H9 (cell line): ENCODE results near the gene ANKMY1. TPM values are rescaled to one million over a fixed set of nuclear protein-coding genes. Genes with fewer than 3 reads are reported as not detected.

Experiments
- DNase-seq: peaks from one replicate; pipeline ENCODE4 v3.0.0-alpha.2; 2017
- H2AFZ ChIP-seq: one replicate; pipeline ENCODE4 v1.6.1; 2013; ENCODE audit warnings: mild to moderate bottlenecking, low read length, control low read depth, moderate library complexity
- H2AK5ac ChIP-seq: 2 replicates; pipeline ENCODE4 v1.6.1; 2013; ENCODE audit warnings: low read length, control low read depth, mixed read lengths; ENCODE audit not compliant: insufficient read length
- H2BK120ac ChIP-seq: one replicate; pipeline ENCODE4 v1.6.1; 2013; ENCODE audit warnings: low read depth, mild to moderate bottlenecking, low read length, control low read depth, inconsistent platforms; ENCODE audit not compliant: poor library complexity, severe bottlenecking
- H2BK12ac ChIP-seq: 2 replicates; pipeline ENCODE4 v1.6.1; 2013; ENCODE audit warnings: low read length, control low read depth, mixed read lengths, low read depth; ENCODE audit not compliant: insufficient read length
- H2BK15ac ChIP-seq: 2 replicates; pipeline ENCODE4 v1.6.1; 2013; ENCODE audit warnings: low read depth, low read length, control low read depth
- H2BK20ac ChIP-seq: one replicate; pipeline ENCODE4 v1.6.1; 2013; ENCODE audit warnings: low read depth, mild to moderate bottlenecking, low read length, control low read depth, inconsistent platforms; ENCODE audit not compliant: poor library complexity, severe bottlenecking
- H2BK5ac ChIP-seq: 2 replicates; pipeline ENCODE4 v1.6.1; 2013; ENCODE audit warnings: low read length, control low read depth, mixed read lengths; ENCODE audit not compliant: insufficient read length
- H3K14ac ChIP-seq: 2 replicates; pipeline ENCODE4 v1.6.1; 2013; ENCODE audit warnings: low read length, control low read depth; ENCODE audit not compliant: insufficient read depth
- H3K18ac ChIP-seq: 2 replicates; pipeline ENCODE4 v1.6.1; 2013; ENCODE audit warnings: low read depth, mild to moderate bottlenecking, mixed read lengths, low read length, control low read depth; ENCODE audit not compliant: insufficient read length
- H3K23ac ChIP-seq: 2 replicates; pipeline ENCODE4 v1.6.1; 2013; ENCODE audit warnings: low read length, control low read depth, mixed read lengths, low read depth; ENCODE audit not compliant: insufficient read length
- H3K23me2 ChIP-seq: 2 replicates; pipeline ENCODE4 v1.6.1; 2013; ENCODE audit warnings: low read depth, mild to moderate bottlenecking, mixed read lengths, low read length, control low read depth; ENCODE audit not compliant: insufficient read length, poor library complexity, severe bottlenecking
- H3K27ac ChIP-seq: 2 replicates; pipeline ENCODE4 v1.5.1; 2013; ENCODE audit warnings: low read length, control low read depth, mixed read lengths, low read depth; ENCODE audit not compliant: insufficient read length
- H3K27me3 ChIP-seq: 2 replicates; pipeline ENCODE4 v1.6.1; 2013; ENCODE audit warnings: low read length, control low read depth, inconsistent platforms; ENCODE audit not compliant: insufficient read depth
- H3K4ac ChIP-seq: 2 replicates; pipeline ENCODE4 v1.6.1; 2013; ENCODE audit warnings: low read depth, mild to moderate bottlenecking, control low read depth, inconsistent platforms, low read length, moderate library complexity
- H3K4me1 ChIP-seq: 2 replicates; pipeline ENCODE4 v1.6.1; 2013; ENCODE audit warnings: low read length, control low read depth, inconsistent platforms; ENCODE audit not compliant: insufficient read depth
- H3K4me2 ChIP-seq: 2 replicates; pipeline ENCODE4 v1.6.1; 2013; ENCODE audit warnings: low read length, control low read depth, mixed read lengths; ENCODE audit not compliant: insufficient read length, insufficient read depth
- H3K56ac ChIP-seq: 2 replicates; pipeline ENCODE4 v1.6.1; 2013; ENCODE audit warnings: low read depth, mild to moderate bottlenecking, mixed read lengths, low read length, control low read depth; ENCODE audit not compliant: insufficient read length
- H3K79me1 ChIP-seq: 2 replicates; pipeline ENCODE4 v1.6.1; 2013; ENCODE audit warnings: low read depth, mild to moderate bottlenecking, moderate library complexity, low read length, control low read depth, inconsistent platforms; ENCODE audit not compliant: insufficient read depth, poor library complexity, severe bottlenecking
- H3K79me2 ChIP-seq: 2 replicates; pipeline ENCODE4 v1.6.1; 2013; ENCODE audit warnings: low read length, control low read depth, inconsistent platforms; ENCODE audit not compliant: insufficient read depth
- H3K9ac ChIP-seq: 2 replicates; pipeline ENCODE4 v1.6.1; 2013; ENCODE audit warnings: low read length, control low read depth, mixed read lengths; ENCODE audit not compliant: insufficient read length; ENCODE audit errors: extremely low read depth
- H3K9me3 ChIP-seq: one replicate; pipeline ENCODE4 v1.6.1; 2013; ENCODE audit warnings: low read depth, low read length, inconsistent platforms; ENCODE audit not compliant: control insufficient read depth
- H3T11ph ChIP-seq: one replicate; pipeline ENCODE4 v1.6.1; 2013; ENCODE audit warnings: mild to moderate bottlenecking, low read length, control low read depth, inconsistent platforms
- H4K20me1 ChIP-seq: one replicate; pipeline ENCODE4 v1.6.1; 2013; ENCODE audit not compliant: control insufficient read depth, insufficient read length, insufficient read depth
- H4K5ac ChIP-seq: 2 replicates; pipeline ENCODE4 v1.6.1; 2013; ENCODE audit warnings: low read depth, mild to moderate bottlenecking, mixed read lengths, low read length, control low read depth; ENCODE audit not compliant: insufficient read length
- H4K8ac ChIP-seq: replicated peaks from 2 replicates; pipeline ENCODE4 v1.6.1; 2013; ENCODE audit warnings: low read length, control low read depth, mixed read lengths, low read depth; ENCODE audit not compliant: insufficient read length
- H4K91ac ChIP-seq: 2 replicates; pipeline ENCODE4 v1.6.1; 2013; ENCODE audit warnings: low read depth, mild to moderate bottlenecking, moderate library complexity, mixed read lengths, low read length, control low read depth; ENCODE audit not compliant: insufficient read length
- H3K27ac Mint-ChIP-seq, 3 experiments: 2 replicates in 2 of 3; 3 replicates in 1 of 3; pipeline ENCODE4 v1.8.0; 2020 to 2021; ENCODE audit warnings: mixed read lengths in 3 of 3, mild to moderate bottlenecking in 1 of 3, moderate library complexity in 1 of 3
- H3K27me3 Mint-ChIP-seq: 2 replicates; pipeline ENCODE4 v1.8.0; 2021; ENCODE audit warnings: low read depth, mild to moderate bottlenecking, moderate library complexity, mixed read lengths
- H3K36me3 Mint-ChIP-seq, 3 experiments: 2 replicates in 2 of 3; 3 replicates in 1 of 3; pipeline ENCODE4 v1.8.0; 2020 to 2021; ENCODE audit warnings: low read depth in 3 of 3, mixed read lengths in 3 of 3; ENCODE audit not compliant: insufficient read depth in 1 of 3
- H3K4me1 Mint-ChIP-seq, 2 experiments: 2 replicates each; pipeline ENCODE4 v1.8.0; 2020; ENCODE audit warnings: mixed read lengths in 2 of 2
- H3K4me3 Mint-ChIP-seq, 2 experiments: 2 replicates in 1 of 2; 3 replicates in 1 of 2; pipeline ENCODE4 v1.8.0; 2020 to 2021; ENCODE audit warnings: mild to moderate bottlenecking in 2 of 2, mixed read lengths in 2 of 2, moderate library complexity in 1 of 2
- H3K9me3 Mint-ChIP-seq, 2 experiments: 2 replicates in 1 of 2; 3 replicates in 1 of 2; pipeline ENCODE4 v1.8.0; 2020; ENCODE audit warnings: mild to moderate bottlenecking in 2 of 2, mixed read lengths in 2 of 2, moderate library complexity in 1 of 2
- CTCF ChIP-seq: fragments of 200-600 bp; sonication (generic); conservative IDR thresholded peaks from 3 replicates; pipeline ENCODE4 v1.8.0; 2021; ENCODE audit warnings: antibody characterized with exemption, mild to moderate bottlenecking
- WGBS: extraction: QIAGEN DNeasy Blood & Tissue Kit; methylation state at CpG from one replicate; pipeline ENCODE4 v1.1.7; 2013; ENCODE audit warnings: missing lambda C conversion rate, low lambda C conversion rate, mixed read lengths; ENCODE audit not compliant: insufficient read length; ENCODE audit errors: extremely low coverage; 5-methylcytosine and 5-hydroxymethylcytosine counted together
- total RNA-seq: library from RNA; stranded (reverse); gene quantifications from 2 replicates; pipeline ENCODE4 v1.2.1, GENCODE V29; 2021

Gene ANKMY1
- total RNA-seq, 1 experiment from 2014 or later, result 13.7 TPM

GRCh38 chr2:240439698-240440151 is 118.1 kb downstream of the ANKMY1 start:
- Histone ChIP-seq H3K18ac (no peak overlapping the region), H3K14ac (no peak overlapping the region), H4K91ac (no peak overlapping the region), H2BK20ac (no peak overlapping the region), H3K23me2 (peaks cover 4% of the 10 kb centered on the region), H3K23ac (no peak overlapping the region), H2BK12ac (no peak overlapping the region), H3T11ph (no peak overlapping the region), H3K4me2 (no peak overlapping the region), H3K79me1 (no peaks in the 10 kb centered on the region), H3K79me2 (no peaks in the 10 kb centered on the region; the same call in 1 of the 2 replicates), H3K27ac (no peak overlapping the region), H2BK15ac (no peak overlapping the region), H2BK5ac (no peak overlapping the region), H3K4ac (no peak overlapping the region), H3K4me1 (no peaks in the 10 kb centered on the region; the same call in 1 of the 2 replicates), H2AFZ (no peak overlapping the region), H4K20me1 (no peaks in the 10 kb centered on the region), H3K56ac (no peak overlapping the region), H3K27me3 (peaks cover 13% of the 10 kb centered on the region; the same call in 1 of the 2 replicates), H4K8ac (no peak overlapping the region), H4K5ac (no peak overlapping the region), H3K9ac (no peak overlapping the region), H3K9me3 (no peaks in the 10 kb centered on the region), H2BK120ac (no peak overlapping the region), H2AK5ac (no peak overlapping the region)
- peaks cover 0 to 2% (median 0%) of the 10 kb centered on the region in 3 experiments; a peak in 1 of 7 replicates for H3K36me3 Mint-ChIP-seq
- peaks cover 22% of the 10 kb centered on the region for H3K27me3 Mint-ChIP-seq
- no peak for TF ChIP-seq CTCF
- no peak for DNase-seq
- H3K4me3 Mint-ChIP-seq, result no peak overlapping the region
- peaks cover 5 to 11% of the 10 kb centered on the region in 2 experiments for H3K4me1 Mint-ChIP-seq
- H3K27ac Mint-ChIP-seq, result no peak overlapping the region; a peak in 1 of 7 replicates
- WGBS, result no CpG with 5 or more reads among the region's 15 CpGs
- H3K9me3 Mint-ChIP-seq, result no peaks in the 10 kb centered on the region
